Hepatic stellate cell (primary cell): ENCODE measurements around the gene MOB1B.
A peak's percentile ranks its signal among the peaks of the same experiment; 100 is the strongest.
"Not testable (repeated sequence)": the region's sequence is repeated elsewhere in the genome, so short reads cannot be mapped to it uniquely, and the experiment has no call there.

Source experiments
- DNase-seq: peaks from one replicate; pipeline ENCODE4 v3.0.0; 2011; ENCODE audit warnings: low spot score

MOB1B gene

DNA sequence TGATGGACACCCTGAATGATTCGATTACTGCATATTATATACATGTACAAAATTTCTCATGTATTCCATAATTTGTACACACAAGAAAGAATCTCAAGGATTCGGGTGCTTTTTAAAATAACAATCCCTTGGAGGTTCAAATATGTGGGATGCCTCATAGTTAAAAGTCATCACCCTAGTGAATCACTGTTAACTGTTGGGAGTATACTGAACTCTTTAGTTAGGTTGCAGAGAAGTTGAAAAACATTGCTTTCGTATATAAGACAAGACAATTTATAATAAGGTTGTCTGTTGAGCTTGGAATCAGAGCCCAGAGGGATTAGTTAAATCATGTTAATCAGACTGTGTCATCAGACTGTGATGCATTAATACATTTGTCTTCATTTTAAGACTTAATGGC is 106.9 kb downstream of the MOB1B start:
- DNase-seq: peak; percentile 74

DNA sequence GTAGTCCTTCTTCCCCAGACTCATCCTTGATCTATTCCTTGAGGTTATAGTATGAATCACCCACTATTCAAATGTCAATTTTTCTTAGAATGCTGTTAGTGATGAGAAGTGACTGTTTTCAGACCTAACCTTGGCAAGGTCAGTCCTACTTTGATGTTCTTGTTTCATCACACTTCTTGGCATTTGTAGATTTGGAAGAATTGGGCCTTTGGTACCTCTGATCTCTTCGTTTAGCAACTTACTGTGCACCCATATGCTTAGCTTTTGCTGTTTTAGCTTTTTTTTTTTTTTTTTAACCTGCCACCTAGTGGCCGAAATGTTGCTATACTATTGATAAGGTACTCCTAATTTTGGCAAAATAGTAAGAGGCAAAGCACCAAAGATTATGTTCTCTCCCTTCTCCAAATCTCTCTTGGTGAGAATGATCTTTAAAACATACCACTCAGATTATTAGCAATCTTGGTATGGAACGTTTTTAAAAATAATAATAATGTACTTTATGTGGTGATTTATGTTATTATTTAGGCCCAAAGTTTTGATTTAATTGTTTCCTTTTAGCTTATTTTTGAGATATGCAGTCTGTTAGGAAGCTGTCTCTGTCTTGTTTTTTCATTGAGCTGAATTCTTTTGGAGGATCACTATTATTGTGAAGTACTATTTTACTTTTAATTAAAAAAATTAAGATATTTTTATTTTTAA is 107.9 kb downstream of the MOB1B start:
- DNase-seq: peak; percentile 44

DNA sequence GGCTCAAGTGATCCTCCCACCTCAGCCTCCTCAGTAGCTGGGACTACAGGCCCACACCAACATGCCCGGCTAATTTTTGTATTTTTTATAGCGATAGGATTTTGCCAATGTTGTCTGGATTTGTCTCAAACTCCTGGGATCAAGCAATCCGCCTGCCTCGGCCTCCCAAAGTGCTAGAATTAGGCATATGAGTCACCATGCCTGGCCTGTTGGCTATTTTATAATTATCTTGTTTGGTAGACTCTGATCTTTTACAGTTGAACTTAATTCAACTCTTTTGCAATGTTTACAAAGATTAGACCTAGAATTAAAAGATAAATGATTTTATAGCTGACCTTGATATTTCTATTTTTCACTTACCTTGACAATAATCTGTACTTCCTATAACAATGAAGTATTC is 109.3 kb downstream of the MOB1B start:
- no peak for DNase-seq

DNA sequence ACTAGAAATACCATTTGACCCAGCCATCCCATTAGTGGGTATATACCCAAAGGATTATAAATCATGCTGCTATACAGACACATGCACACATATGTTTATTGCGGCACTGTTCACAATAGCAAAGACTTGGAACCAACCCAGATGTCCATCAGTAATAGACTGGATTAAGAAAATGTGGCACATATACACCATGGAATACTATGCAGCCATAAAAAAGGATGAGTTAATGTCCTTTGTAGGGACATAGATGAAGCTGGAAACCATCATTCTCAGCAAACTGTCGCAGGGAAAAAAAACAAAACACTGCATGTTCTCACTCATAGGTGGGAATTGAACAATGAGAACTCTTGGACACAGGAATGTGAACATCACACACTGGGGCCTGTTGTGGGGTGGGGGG is 115.2 kb downstream of the MOB1B start:
- not testable (repeated sequence) for DNase-seq

DNA sequence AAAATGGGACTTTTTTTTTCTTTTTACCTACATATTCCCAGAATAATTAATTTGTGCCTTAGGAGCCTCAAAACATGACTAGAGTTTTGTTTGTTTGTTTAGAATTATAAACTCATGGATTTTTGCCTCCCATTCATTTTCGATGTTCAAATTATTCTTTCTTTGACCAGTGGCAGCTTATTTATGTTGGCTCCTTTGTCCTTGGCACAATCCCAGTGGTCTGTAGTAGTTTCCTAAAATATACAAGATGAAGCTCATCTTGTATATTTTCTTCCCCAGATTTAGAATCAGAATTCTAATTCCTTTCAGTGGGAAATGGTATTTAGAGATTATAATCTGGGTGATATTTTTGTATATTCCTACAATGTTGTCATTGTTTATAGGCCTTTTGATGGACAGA is 118.4 kb downstream of the MOB1B start:
- DNase-seq: no peak

DNA sequence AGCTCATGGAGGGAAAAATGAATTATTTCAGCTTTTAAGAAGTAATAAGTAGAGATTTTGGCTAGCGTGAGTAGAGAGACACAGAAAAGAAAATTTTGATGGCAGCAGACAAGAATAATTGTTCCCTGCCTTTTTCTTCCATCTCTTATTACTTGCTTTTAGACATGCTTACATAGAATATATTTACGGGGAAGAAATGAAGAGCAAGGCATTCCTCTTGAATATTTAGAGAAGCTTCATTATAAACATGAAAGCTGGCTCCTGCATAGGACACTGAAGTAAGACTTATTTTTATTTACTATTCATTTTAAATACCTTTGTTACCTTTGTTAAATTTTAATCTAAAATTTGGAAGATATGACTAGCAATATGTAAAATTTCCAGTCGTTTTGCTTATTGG is 123.5 kb downstream of the MOB1B start:
- no peak for DNase-seq

DNA sequence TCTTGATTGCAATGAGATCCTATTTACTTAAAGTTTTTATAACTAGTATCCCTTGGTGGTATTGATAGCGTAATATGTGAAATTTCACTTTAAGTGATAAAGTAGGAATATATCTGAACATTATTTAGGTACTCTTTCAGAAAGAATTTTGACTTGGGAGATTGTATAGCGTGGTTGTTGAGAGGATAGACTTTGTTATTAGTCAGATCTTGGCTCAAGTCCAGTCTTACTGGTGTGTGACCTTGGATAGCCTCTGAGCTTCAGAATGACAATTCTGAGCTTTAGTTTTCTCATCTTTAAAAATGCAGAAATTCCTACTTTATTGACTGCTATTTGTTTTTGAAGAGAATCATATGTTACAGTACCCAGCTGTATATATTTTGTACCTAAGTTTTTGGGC is 123.9 kb downstream of the MOB1B start:
- peak; percentile 62 for DNase-seq

DNA sequence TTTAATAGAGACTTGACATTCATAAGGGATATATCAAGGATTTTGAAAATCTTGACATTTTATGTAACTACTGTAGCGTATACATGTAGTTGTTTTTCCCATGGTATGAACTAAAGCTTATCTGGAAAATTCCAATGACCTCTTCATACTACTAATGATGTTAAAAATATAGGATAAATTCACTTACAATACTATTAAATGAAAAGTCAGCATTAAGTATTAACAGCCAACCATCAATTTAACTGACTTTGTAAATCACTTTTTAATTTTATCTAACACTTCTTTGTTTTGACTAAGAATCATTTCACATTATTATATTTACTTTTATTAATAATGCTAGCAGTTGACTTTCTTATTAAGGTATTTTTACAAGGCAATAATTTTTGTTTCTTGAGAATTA is 125.4 kb downstream of the MOB1B start:
- DNase-seq: no peak

DNA sequence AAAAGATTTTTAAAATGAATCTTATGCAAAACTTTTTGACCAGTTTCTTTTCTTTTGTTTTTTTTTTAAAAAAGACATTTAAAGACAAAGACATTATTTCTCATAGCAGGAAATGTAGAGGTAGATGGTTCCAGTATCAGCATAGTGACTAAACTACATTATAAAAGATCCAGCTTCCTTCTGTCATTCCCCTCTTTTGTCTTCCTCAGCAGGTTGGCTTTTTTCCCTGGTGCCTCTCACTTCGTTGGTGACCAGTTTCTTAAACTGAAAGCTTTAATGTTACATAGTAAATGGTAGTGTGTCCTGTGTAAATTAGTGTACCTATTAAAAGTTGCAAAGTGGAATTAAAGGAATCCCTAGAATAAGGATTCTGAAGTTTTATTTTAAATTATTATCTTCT is 127.3 kb downstream of the MOB1B start:
- DNase-seq: no peak

DNA sequence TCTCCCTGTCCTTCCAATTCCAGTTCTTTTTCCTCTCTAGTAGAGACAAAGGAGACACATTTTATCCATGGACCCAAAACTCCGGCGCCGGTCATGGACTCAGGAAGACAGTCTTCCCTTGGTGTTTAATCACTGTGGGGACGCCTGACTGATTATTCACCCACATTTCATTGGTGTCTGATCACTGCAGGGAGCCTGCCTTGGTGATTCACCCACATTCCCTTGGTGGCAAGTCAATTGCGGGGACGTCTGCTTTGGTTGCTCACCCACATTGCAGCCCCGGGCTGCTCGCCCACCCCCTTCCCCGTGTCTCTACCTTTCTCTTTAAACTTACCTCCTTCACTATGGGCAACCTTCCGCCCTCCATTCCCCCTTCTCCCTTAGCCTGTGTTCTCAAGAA is 129.9 kb downstream of the MOB1B start:
- not testable (repeated sequence) for DNase-seq
